HG03432 (cell line): ENCODE measurements around the gene GART.
"Not testable (repeated sequence)": the region's sequence is repeated elsewhere in the genome, so short reads cannot be mapped to it uniquely, and the experiment has no call there.

Experiments used
- ATAC-seq: cut with Tn5 transposase; IDR thresholded peaks from one replicate; pipeline ENCODE4 v1.9.1; 2021; ENCODE audit warnings: mild to moderate bottlenecking, moderate library complexity; ENCODE audit not compliant: unreplicated experiment

GART gene

GRCh38 chr21:33477066-33477465, 64.9 kb downstream of the GART start:
- no peak for ATAC-seq

GRCh38 chr21:33473344-33473743, 68.6 kb downstream of the GART start:
- no peak for ATAC-seq

GRCh38 chr21:33470701-33471100, 71.2 kb downstream of the GART start:
- no peak for ATAC-seq

GRCh38 chr21:33469183-33469582, 72.7 kb downstream of the GART start:
- ATAC-seq = not testable (repeated sequence)

- ATAC-seq = no peak
These were observed 80.2 kb downstream of the GART start for GRCh38 chr21:33461538-33462250.

GRCh38 chr21:33458861-33459260, 83.1 kb downstream of the GART start:
- ATAC-seq = no peak

GRCh38 chr21:33455686-33456446, 86.1 kb downstream of the GART start:
- no peak for ATAC-seq
